Kasumi-1 (cell line): ENCODE results near the gene SLC45A2.
A peak's percentile ranks its signal among the peaks of the same experiment; 100 is the strongest.
"Not testable (repeated sequence)": the region's sequence is repeated elsewhere in the genome, so short reads cannot be mapped to it uniquely, and the experiment has no call there.

ENCODE experiments used
- DNase-seq, 2 experiments: peaks; one replicate each; lab custom pipeline; 2025; lab: John Stamatoyannopoulos, UW

The SLC45A2 gene

DNA sequence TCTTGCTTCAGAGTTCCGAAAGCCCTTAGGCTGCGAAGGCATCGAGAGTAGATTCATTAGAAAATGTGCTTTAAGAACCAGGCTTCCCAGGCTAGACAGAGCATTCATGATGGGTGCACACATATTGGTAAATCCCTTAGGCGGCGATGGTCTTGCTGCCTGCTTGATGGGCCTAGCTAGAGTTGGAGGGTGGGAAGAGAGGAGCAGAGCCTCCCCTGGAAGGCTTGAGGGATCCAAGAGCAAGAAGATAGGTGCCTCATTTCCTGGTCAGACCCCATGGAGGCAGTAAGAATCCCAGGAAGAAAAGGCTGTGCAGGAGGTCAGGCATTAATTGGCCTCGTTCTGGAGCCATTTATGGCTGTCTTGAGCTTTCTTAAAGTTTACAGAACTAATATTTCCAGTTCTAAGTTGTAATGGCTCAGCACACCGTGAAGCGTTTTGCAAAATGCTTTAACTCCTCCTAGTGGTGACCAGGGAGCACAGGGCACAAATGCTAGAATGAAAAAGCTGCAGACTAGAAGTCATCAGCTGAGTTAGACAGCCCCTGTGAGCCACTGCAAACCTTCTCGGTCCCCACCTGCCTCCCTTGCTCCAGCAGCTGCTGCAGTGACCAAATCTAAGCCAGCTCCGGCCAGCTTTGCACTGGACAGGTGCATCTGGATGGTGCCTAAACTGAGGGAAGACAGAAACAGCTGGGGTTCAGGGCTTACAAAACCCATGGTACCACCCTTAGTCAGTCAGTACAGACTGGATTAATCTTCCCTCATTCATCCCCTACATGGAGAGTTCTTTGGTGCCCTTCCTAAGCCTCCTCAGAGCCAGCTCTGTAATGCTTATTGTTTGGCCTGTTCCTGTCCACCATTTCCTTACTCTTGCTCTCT is 14.7 kb downstream of the SLC45A2 start:
- DNase-seq: peak; percentile 69 to 83

DNA sequence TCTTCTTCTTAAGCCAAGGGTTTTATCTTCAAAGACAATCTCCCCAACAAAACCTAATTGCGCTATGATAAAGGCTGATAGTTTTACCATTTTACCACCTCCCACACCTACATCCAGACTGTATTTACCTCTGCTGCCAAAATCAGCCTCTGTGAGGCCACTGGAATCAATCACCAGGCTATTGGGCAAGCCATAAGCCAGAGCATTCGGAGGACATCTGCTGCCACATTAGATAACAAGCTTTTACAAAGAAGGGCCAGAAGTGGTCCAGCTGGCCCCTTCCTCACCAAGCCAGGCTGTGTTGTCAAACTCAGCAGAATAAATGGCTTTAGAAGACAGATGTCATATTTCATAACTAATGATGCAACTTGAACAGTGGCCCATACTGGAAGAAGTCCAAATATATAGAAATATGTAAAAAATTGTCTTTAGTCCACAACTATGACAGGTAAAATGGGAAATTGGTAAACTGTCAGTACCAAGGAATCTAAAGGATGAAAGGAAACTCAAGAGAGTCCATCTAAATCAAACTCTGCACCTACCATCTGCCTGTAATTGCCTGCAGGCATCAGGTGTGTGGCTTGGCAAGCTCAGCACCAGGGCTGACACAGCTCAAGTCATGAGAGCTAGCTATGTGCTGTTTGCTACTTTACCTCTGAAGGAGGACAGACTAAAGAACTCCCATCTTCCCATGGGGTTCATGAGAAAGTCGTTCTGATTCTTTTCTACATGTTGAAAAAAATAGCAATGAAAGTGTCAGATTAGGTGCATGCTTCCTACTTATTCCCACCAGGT is 16.1 kb downstream of the SLC45A2 start:
- DNase-seq: no peak

DNA sequence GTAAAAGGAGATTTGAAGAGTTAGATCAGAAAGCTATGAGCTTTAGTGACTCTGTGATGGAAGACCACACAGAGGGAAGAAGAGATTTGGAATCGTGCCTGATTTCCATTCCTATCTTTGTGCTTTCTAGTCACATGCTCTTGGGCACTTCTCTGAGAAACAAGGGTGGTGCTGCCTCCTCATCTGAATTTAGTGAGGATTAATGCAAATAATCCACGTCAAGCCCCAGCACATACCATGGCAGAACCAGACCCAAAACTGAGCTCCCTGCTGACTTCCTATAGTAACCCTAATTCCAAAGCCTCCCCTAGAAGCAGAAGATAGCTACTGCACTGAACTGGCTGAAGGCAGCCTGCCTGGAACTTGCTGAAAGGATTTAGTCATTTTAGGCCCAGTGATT is 17.7 kb downstream of the SLC45A2 start:
- no peak for DNase-seq

DNA sequence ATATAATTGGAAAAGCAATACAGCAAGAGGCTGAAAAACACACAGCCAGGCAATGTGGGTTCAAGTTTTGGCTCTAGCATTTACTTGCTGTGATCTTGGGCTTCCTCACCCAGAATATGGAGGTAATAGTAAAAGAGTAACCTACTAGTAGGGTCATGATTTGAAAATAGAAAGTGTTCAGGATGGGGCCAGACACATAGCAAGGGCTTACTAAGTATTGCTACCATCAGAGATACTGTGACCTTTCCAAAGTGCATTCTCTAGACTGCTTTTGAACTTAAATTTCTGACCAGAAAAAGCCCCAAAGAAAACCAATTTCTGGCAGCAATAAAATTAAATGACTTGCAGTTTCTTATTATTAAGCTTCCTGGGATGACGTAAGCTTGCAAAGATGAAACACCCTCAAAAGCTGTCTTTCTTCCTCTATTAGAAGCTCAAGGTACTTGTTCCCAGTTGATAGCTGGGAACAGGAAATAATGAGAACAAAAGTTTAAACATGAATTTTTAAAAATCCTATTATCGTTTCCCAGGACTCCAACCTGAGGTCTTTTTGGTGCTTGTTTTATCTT is 20.3 kb downstream of the SLC45A2 start:
- DNase-seq: no peak

DNA sequence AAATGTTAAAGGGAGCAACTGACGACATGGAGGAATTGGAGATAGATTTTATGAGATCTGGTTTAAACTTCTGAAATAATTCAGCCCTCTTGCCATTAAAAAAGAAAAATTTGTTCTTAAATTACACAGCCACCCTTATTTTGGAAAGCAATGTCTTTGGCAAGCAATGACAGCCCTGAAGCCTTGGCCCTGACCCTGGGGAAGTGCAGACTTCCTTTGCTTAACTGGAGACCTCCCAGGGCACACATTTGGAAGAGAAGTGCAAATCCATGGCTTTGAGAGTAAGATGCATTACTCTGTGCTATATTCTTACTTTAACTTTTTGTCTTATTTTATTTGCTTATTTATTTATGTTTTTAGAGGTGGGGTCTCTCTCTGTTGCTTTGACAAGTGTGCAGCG is 26.3 kb downstream of the SLC45A2 start:
- no peak for DNase-seq

DNA sequence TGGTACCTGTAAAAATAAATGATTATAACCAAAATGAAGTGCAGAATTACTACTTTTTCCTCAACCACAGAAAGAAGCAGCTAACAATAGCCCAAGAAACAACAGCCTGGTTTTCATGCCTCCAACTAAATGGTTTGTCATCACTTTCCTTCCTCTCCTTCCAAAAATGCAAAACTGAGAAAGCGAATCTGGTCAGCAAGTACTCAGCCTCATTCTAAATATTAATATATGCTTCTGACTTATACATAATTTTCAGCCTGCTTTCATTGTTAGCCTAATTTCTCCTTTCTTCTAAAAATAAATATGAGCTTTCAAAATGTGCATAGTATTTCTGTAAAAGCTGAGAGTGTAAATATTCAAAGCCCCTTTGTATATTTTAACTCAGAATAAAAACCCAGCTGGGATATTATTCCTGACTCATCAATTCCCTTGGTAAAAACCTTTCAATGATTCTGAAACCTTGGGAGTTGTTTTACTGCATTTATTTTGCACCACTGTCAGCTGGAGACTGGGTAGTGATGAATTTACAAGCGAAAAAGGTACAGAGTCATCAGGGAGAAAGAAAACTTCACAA is 26.8 kb downstream of the SLC45A2 start:
- no peak for DNase-seq

DNA sequence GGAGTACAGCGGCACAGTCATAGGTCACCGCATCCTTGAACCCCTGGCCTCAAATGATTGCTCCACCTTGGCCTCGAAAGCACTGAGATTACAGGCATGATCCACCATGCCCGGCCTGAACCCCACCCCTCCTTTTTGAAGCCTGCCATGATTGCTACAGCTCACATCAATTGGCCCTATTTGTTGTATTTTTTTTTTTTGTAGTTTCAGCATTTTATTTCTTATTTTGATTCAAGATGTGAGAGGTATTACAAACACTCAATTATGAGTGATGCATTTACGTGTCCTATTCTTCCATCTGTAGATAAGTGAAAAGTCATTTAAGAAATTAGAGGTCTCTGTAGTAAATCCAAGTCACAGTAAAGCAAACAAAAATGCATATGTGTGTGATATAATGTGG is 32.3 kb downstream of the SLC45A2 start:
- DNase-seq: not testable (repeated sequence)

DNA sequence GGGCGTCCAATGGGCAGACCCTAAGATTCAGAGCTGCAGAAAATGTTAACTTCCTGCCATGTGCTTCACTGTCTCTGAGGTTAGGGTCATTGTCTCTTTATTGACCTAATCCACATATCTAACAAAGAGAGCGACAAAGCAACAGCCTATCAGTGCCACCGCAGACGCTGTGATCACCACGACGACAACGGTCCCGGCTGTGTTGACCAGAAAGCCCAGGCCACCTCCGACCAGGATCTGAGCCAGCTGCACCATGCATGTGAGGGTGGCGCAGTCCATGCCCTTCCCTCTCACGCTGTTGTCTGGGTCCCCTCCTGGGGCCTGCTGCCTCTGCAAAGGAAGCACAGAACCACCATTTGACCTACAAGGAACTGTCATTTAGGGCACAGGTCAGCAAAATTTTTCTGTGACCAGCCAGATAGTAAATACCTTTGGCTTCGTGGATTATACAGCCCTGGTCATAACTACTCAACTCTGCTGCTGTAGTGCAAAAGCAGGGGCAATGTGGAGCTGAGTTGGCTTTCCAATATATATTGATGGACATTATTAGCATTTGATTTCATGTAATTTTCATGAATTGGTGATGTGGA is 39.9 kb downstream of the SLC45A2 start:
- no peak for DNase-seq

DNA sequence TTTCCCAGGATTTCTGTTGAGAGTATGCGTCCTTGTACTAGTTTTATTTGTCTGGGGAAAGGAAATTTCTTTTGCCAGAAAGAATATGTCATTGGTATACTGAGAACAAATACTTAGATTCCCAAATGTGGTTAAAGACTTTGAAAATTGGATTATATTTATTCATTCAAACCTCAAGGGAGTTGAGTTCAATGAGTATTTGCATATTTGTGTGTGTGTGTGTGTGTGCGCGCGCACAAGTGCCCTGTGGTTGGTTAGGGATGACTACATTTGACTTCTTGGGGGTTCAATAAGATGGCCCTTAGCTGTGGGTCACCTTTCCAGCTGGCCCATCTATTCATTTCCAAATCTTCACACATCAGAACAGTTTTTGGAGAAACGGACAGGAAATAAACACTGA is 43.4 kb downstream of the SLC45A2 start:
- DNase-seq: no peak

DNA sequence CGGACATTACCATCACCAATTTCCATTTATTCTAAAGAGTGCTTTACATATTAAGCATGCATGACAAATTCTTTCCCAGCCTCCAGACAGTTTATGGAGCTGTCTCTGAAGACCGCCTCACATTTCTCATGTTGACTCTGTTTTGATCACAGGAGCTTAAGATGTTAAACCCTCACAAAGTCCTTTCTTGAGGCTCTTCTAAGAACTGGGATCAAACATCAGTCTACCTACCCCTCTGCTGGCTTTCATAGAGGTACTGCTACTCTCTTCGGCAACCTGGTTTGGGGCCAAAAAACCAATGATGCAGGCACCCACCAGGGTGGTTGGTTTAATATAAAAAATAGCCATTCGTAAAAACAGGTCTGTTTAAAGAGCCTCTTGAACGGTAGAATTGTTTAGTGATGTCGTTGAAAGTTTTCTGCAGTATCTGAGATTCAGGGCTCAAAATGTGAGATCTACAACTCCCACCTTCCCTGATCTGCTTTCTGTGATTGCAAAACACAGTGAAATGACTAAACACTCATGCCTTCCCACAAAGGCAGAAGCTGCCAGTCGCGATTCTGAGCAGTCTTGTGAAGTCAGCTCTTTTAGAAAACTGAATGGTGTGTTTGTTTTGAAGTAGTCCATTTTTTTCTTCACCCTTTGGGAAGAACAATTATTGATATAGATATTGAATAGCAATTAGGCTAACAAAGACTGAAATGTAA is 44.8 kb downstream of the SLC45A2 start:
- DNase-seq: no peak

DNA sequence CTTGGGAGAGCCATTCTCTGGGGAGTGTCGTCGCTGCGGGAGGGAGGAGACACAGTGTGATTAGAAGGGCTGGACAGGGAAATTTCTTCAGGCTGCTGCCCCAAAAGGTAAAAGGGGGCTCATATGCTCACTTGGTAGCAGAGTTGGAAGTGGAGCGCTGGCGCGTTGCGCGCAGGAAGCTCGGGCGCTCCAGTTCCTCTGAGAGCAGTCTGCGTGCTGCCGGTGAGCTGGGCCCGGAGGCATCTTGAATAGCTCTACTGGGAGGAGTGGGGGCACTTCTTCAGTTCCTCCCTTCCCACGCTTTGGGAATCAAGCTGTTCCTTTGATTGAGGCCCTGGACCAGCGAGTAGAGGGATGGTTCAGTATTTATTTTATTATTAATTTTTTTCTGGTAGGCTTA is 45.6 kb downstream of the SLC45A2 start:
- no peak for DNase-seq

DNA sequence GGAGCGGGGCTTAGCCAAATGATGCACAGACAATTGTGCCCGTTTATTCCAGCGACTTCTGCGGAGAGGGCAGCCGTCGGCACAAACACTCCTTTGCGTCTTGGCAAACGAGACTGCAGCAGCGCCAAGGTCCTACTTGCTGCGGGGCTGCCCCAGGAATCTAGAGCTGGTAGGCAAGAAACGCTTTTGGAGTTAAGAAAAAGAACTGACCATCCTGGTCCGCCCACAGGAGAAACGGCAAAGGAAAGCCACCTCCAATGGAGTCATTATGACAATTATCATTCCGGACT is 46.0 kb downstream of the SLC45A2 start:
- DNase-seq: no peak

DNA sequence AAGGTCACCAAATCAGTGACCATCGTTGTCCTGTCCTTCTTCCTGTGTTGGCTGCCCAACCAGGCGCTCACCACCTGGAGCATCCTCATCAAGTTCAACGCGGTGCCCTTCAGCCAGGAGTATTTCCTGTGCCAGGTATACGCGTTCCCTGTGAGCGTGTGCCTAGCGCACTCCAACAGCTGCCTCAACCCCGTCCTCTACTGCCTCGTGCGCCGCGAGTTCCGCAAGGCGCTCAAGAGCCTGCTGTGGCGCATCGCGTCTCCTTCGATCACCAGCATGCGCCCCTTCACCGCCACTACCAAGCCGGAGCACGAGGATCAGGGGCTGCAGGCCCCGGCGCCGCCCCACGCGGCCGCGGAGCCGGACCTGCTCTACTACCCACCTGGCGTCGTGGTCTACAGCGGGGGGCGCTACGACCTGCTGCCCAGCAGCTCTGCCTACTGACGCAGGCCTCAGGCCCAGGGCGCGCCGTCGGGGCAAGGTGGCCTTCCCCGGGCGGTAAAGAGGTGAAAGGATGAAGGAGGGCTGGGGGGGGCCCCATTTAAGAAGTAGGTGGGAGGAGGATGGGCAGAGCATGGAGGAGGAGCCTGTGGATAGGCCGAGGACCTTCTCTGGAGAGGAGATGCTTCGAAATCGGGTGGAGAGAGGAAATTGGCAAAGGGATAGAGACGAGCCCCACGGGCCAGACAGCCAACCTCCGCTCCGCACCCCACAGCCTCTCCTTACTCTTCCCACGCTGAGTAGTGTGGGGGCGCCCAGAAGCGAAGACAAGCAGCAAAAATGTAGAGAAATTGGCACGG is 46.6 kb downstream of the SLC45A2 start:
- DNase-seq: no peak

DNA sequence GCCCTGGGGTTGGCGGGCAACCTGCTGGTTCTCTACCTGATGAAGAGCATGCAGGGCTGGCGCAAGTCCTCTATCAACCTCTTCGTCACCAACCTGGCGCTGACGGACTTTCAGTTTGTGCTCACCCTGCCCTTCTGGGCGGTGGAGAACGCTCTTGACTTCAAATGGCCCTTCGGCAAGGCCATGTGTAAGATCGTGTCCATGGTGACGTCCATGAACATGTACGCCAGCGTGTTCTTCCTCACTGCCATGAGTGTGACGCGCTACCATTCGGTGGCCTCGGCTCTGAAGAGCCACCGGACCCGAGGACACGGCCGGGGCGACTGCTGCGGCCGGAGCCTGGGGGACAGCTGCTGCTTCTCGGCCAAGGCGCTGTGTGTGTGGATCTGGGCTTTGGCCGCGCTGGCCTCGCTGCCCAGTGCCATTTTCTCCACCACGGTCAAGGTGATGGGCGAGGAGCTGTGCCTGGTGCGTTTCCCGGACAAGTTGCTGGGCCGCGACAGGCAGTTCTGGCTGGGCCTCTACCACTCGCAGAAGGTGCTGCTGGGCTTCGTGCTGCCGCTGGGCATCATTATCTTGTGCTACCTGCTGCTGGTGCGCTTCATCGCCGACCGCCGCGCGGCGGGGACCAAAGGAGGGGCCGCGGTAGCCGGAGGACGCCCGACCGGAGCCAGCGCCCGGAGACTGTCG is 47.3 kb downstream of the SLC45A2 start:
- DNase-seq: no peak

DNA sequence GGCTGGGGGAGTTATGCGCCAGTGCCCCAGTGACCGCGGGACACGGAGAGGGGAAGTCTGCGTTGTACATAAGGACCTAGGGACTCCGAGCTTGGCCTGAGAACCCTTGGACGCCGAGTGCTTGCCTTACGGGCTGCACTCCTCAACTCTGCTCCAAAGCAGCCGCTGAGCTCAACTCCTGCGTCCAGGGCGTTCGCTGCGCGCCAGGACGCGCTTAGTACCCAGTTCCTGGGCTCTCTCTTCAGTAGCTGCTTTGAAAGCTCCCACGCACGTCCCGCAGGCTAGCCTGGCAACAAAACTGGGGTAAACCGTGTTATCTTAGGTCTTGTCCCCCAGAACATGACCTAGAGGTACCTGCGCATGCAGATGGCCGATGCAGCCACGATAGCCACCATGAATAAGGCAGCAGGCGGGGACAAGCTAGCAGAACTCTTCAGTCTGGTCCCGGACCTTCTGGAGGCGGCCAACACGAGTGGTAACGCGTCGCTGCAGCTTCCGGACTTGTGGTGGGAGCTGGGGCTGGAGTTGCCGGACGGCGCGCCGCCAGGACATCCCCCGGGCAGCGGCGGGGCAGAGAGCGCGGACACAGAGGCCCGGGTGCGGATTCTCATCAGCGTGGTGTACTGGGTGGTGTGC is 48.0 kb downstream of the SLC45A2 start, which contains the start of gene RXFP3:
Gene RXFP3 (plus strand): TSS at position 6 of the 636 bp plus-strand sequence. CDS start 355 bp downstream, at position 361.
- no peak for DNase-seq

DNA sequence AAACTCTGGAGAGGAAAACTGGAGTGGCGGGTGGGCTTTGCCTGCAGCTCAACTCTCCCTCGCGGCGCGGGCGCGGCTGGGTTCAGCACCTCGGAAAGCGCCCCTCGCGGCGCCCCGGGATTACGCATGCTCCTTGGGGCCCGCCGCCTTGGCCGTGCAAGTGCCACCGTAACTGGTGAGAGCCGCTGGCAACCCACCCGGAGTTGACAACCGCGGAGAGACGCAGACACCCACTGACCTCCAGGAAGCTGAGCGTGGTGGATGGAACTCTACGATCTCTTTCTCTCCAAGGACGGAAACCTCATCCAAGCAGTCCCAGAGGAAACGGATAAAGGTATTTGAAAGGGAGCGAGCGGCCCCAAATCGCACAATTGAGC is 48.5 kb downstream of the SLC45A2 start:
- DNase-seq: peak; percentile 50 to 53

DNA sequence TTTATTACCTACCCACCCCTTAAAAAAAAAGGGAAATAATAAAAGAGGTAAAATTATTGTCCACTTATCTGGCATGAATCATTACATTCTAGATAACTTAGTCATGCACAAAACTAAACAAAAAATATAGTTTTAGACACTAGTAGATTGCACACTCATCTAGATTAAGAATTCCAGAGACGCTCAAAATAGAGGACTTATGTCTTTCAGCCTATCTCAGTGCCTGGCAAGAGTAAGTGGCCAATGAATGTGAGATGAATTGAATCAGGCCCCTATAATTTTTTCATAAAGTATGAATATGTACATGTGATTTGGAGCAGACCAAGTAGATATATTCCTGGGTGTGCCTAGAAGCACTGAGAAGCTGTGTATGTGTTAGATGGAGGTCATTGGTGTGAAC is 50.3 kb downstream of the SLC45A2 start:
- DNase-seq: no peak

DNA sequence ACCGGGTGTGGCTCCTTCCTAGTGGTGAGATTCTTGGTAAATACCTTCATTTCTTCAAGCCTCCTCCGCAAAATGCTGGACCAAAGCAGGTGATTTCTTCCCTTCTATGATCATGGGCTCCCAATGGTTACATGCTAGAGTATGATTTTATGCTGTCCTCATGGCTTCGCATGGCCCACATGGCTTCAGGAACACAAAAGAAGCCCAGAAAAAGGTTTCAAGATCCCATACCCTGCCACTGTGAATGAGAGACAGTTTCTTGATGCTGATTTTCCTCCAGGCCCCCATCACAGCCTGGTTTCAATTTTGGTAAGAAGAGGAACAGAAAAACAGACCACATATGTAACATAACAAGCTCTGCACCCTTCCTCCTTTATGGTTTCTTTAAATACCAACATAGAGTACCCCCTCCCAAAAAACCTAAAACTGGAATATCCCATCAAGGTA is 50.7 kb downstream of the SLC45A2 start:
- DNase-seq: no peak

DNA sequence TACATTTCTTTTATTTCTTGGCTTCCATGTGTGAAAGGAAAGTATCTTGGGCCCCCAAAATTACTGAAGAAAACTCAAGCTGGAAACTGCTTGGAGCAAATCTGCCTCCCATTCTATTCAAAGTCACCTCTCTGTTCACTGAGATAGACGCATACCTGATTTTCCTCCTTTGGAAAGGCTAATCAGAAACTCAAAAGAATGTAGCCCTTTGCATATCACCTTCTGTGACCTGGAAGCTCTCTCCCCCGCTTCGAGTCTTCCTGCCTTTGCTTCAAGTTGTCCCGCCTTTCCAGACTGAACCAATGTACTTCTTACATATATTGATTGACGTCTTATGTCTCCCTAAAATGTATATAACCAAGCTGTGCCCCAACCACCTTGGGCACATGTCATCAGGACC is 53.4 kb downstream of the SLC45A2 start:
- no peak for DNase-seq
